GM15510 (cell line): ENCODE data around the gene CANT1.

ENCODE experiments used
- POLR2A ChIP-seq: IDR thresholded peaks from 3 replicates; pipeline ENCODE4 v1.6.1; 2011; ENCODE audit warnings: borderline replicate concordance; ENCODE audit not compliant: insufficient read length; ENCODE audit errors: extremely low read depth

The CANT1 gene

DNA sequence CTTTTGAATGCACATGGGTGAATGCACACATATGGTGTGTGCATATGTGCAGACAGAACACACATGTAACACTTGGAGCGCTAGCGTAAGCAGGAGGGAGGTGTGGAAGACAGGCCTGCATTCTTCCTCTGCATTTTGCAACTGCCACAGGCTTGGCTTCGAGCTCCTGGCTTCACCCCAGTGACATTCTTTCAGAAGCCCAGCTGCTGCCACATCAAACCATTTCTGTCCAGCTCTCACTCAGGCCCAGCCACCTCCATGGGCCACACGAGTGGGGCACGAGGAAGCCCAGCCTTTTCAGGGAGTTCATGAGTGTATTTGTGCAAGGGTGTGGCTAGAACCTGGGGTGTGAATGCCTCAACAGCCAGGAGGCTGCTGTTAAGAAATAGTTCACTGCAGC is 48.6 kb downstream of the CANT1 start:
- no peak for TF ChIP-seq POLR2A

DNA sequence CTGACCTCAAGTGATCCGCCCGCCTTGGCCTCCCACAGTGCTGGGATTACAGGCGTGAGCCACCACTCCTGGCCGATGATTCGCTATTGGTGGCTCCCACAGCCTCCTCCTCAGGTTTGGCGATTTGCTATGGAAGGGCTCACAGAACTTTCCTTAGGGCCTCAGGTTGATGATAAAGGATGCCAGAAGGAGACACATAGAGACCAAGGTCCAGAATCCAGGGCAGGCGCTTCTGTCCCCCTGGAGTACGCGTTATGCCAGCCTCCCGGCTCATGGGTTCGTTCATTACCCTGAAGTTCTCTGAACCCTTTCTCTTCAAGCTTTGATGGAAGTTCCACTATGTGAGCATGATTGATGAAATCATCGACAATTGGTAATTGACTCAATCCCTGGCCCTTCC is 49.8 kb downstream of the CANT1 start:
- TF ChIP-seq POLR2A = no peak

DNA sequence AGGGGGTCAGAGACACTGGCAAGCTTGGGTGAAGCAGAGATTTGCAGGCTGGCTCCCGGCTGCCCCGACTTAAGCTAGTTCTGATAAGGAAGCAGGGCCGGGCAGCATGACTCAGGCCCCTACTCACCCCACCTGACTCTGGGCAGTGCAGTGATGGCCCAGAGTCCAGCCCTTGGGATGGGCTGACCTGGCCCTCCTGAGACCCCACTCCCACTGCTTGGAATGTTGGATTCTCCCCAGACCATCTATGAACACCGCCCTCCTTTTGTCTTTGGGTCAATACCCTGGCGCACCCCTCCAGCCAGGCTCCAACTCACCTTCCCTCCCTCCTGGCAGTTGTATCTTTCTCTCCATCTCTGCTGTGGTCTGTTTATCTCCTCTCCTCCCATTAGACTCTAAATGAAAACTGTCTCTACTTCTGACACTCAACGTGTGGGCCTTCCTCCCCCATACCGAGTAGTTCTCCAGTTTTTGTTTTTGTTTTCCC is 50.9 kb downstream of the CANT1 start:
- no peak for TF ChIP-seq POLR2A

DNA sequence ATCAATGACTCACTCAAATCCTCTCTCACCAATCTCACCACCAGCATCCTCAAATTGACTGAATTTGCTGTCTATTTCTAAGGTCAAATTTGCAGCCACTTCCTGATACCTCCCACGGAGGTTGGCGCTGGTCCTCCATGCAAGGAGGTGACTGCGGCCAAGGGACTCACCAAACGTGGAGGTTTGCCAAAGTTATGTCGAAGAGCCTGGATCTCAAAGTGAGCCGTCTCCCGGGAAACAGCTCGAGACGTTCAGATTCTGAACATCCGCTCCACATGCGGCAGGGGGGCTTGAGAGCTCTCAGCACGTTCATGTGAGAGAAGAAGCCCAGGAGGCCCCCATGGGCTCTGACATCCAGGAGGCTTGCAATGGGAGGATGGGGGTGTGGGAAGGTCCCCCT is 52.4 kb downstream of the CANT1 start:
- TF ChIP-seq POLR2A = no peak

DNA sequence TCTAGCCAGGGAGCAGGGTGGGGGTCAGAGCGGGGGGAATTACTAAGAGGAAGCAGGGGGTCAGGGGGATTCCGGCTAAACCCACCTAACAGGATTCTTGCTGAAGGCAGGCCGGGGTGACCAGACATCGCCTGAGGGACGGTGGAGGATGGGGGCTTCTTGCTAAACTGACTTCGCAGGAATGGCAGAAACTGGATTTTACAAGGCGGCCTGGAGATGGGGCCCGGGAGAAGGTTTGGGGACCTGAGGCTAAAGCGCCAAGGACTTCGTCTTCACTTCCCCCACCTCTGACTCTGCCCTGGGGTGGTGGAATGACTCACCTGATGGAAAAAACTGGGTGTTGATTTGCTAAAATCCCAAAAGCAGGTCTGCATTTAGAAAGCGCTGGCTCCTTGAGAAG is 53.3 kb downstream of the CANT1 start:
- TF ChIP-seq POLR2A = no peak

GRCh38 chr17:78954684-78955083 is 54.9 kb downstream of the CANT1 start:
- no peak for TF ChIP-seq POLR2A

- no peak for TF ChIP-seq POLR2A
Measured at GRCh38 chr17:78953356-78954350, 55.9 kb downstream of the CANT1 start.

DNA sequence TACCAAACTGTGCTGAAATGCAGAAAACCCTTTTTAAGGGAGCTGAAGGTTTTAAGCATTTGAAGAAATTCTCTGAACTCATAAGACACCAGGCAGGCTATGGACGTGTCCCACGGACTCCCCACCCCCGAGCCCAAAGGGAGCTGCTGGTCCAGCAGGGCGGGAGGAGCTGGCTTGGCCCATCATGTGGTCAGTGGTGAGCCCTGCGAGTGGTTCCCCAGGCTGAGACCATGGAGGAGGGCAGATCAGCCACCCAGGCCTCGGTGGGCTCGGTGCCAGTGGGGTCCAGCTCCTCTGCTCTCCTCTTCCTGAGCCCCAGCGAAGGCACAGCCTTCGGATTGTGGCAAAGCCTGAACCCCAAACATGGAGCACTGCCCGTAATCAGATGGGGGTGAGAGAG is 56.9 kb downstream of the CANT1 start:
- no peak for TF ChIP-seq POLR2A

GRCh38 chr17:78951967-78952551 is 57.5 kb downstream of the CANT1 start:
- TF ChIP-seq POLR2A = no peak

DNA sequence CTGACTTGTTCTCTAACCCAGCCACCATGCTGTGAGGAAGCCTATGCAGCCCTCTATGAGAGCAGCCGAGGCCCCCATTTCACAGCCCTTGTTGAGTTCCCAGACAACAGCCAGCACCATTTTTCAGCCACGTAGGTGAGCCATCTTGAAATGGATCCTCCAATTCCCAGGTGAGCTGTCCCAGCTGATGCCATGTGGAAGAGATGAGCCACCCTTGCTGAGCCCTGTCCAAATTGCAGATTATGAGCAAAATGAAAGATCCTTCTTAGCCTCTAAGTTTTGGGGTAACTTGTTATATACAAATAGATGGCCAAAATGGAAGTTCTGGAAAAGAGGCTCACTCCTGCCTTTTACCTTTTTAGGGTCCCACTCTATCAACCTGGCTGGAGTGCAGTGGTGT is 58.7 kb downstream of the CANT1 start:
- no peak for TF ChIP-seq POLR2A

GRCh38 chr17:78947235-78948149 is 62.1 kb downstream of the CANT1 start:
- no peak for TF ChIP-seq POLR2A

DNA sequence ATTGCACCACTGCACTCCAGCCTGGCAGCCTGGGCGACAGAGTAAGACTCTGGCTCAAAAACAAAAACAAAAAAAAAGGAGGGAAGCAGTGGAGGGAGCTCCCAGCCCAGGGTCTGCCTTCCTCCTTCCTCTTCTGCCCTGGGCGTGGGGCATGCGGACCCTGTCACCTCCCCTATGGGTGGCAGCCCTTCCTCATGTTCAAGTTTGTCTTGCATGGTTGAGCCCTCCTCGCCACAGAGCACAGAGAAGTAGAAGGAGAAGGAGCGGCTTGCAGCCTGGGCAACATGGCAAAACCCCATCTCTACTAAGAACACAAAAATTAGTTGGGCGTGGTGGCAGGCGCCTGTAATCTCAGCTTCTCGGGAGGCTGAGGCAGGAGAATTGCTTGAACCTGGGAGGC is 62.9 kb downstream of the CANT1 start:
- TF ChIP-seq POLR2A = no peak

DNA sequence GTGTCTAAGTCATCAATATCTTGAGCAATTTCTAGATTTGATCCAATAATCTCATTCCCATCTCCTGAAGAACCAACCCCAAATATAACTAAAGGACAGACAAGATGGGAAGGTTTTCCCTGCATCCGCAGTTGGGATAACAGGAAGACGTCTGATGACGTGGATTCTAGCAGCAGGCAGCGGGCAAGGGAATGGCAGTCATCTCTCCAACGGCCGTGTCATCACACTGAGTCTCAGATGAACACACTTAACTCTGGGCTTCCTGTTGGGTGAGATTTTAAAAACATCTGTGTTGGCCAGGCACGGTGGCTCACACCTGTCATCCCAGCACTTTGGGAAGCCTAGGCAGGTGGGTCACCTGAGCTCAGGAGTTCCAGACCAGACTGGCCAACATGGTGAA is 63.4 kb downstream of the CANT1 start:
- no peak for TF ChIP-seq POLR2A

DNA sequence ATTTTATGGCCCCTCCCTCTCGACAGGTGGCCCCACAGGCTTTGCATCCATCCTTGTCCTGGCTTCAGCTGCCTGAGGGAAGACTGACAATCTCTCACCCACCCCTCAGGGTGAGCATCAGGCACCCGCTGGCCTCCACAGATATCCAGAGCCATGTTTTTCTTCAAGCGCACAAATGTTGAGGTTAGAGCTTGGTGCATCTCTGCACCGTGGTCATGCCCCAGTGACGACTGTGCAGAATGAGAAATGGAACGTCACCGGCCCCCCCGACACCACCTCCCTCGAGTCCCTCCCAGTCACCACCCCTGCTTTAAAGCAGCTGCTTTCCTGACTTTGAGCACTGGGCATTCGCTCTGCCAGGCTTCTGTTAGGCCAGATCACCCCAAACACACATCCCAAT is 64.6 kb downstream of the CANT1 start:
- no peak for TF ChIP-seq POLR2A

DNA sequence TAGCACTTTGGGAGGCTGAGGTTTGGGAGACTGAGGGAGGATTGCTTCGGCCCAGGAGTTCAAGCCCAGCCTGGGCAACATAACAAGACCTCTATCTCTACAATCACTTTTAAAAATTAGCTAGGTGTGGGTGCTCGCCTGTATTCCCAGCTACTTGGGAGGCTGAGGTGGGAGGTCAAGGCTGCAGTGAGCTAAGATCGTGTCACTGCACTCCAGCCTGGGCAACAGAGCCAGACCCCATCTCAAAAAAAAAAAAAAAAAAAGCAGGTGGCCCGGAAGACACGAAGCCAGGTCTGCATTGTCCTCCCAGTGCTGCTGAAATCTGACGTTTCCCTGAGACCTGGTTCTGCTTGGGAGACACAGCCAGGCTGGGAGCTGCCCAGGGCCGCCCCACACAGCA is 65.5 kb downstream of the CANT1 start:
- no peak for TF ChIP-seq POLR2A
